PFSK-1 (cell line): ENCODE measurements around the gene ADAMTSL4.
A peak's percentile ranks its signal among the peaks of the same experiment; 100 is the strongest.

Experiments used
- FOXP2 ChIP-seq: optimal IDR thresholded peaks from 2 replicates; pipeline ENCODE3; 2011; ENCODE audit warnings: borderline replicate concordance, control low read depth, inconsistent platforms; ENCODE audit not compliant: insufficient read depth; ENCODE audit errors: extremely low read length, extremely low read depth
- POLR2AphosphoS5 ChIP-seq: IDR thresholded peaks from 2 replicates; pipeline ENCODE4 v1.6.1; 2012; ENCODE audit warnings: low read depth, mild to moderate bottlenecking, control low read depth, low read length, moderate library complexity
- SIN3A ChIP-seq: IDR thresholded peaks from 2 replicates; pipeline ENCODE4 v1.6.1; 2012; ENCODE audit warnings: mild to moderate bottlenecking, low read length, moderate library complexity, borderline replicate concordance; ENCODE audit not compliant: insufficient read depth
- TAF1 ChIP-seq: IDR thresholded peaks from 2 replicates; pipeline ENCODE4 v1.6.1; 2012; ENCODE audit warnings: low read length, control low read depth, borderline replicate concordance; ENCODE audit not compliant: insufficient read depth
- TF ChIP-seq, protein P1 (sequence below), 2 experiments: IDR thresholded peaks; 2 replicates each; pipeline versions ENCODE4 v1.6.1 to v1.8.0; 2011 to 2012; ENCODE audit warnings: low read depth in 2 of 2, low read length in 2 of 2, control low read depth in 1 of 2, inconsistent platforms in 1 of 2, mild to moderate bottlenecking in 1 of 2, moderate library complexity in 1 of 2; ENCODE audit not compliant: insufficient read depth in 1 of 2

Gene ADAMTSL4

DNA sequence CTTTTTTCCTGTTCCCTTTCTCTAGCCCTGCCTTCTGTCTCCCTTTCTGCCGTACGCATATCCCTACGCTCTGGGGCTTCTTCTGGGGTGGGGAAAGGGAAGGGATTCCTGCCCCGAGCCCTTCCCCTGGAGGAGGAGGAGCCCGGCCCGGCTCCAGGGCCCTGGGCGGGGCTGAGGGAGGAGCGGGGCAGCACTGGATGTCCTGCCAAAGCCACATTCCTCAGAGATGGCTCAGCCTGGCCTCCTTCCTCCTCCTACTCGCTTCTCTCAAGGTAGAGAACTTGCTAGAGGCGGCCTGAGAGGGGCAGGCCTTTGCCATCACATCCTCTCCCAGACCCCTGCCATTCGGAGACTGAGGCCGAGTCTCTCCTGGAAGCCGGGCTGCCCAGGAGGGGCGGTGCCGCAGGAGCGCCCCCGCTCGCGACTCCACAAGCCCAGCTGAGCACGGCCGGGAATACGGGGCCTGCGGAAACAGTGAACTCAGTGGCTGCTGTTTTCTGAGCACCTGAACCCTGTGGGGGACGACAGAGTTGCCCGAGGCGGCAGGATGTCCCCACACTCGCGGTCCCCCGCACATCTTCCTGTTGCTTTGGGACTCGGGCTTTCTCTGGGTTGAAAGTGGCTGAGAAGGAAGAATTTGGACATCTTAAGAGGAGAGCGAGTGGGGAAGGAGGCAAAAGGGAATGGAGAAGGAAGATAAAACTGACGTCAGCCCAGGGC lies 12.2 kb downstream of the ADAMTSL4 start:
- TF ChIP-seq SIN3A (0 out of 2 replicates have a peak, but pooled peaks have one; percentile 30), POLR2AphosphoS5 (peak; percentile 74; the same call in 1 of the 2 replicates), TAF1 (peak; percentile 75; the same call in 1 of the 2 replicates), FOXP2 (no peak)
- TF ChIP-seq, protein P1, sequence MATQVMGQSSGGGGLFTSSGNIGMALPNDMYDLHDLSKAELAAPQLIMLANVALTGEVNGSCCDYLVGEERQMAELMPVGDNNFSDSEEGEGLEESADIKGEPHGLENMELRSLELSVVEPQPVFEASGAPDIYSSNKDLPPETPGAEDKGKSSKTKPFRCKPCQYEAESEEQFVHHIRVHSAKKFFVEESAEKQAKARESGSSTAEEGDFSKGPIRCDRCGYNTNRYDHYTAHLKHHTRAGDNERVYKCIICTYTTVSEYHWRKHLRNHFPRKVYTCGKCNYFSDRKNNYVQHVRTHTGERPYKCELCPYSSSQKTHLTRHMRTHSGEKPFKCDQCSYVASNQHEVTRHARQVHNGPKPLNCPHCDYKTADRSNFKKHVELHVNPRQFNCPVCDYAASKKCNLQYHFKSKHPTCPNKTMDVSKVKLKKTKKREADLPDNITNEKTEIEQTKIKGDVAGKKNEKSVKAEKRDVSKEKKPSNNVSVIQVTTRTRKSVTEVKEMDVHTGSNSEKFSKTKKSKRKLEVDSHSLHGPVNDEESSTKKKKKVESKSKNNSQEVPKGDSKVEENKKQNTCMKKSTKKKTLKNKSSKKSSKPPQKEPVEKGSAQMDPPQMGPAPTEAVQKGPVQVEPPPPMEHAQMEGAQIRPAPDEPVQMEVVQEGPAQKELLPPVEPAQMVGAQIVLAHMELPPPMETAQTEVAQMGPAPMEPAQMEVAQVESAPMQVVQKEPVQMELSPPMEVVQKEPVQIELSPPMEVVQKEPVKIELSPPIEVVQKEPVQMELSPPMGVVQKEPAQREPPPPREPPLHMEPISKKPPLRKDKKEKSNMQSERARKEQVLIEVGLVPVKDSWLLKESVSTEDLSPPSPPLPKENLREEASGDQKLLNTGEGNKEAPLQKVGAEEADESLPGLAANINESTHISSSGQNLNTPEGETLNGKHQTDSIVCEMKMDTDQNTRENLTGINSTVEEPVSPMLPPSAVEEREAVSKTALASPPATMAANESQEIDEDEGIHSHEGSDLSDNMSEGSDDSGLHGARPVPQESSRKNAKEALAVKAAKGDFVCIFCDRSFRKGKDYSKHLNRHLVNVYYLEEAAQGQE (IDR thresholded peaks at IDR 0.05; ENCODE audit: insufficient read depth in 1 of 2, low read depth in 2 of 2, low read length in 2 of 2), result peak in 1 of 2 experiments; percentile 7; a peak in 1 of 4 replicates

DNA sequence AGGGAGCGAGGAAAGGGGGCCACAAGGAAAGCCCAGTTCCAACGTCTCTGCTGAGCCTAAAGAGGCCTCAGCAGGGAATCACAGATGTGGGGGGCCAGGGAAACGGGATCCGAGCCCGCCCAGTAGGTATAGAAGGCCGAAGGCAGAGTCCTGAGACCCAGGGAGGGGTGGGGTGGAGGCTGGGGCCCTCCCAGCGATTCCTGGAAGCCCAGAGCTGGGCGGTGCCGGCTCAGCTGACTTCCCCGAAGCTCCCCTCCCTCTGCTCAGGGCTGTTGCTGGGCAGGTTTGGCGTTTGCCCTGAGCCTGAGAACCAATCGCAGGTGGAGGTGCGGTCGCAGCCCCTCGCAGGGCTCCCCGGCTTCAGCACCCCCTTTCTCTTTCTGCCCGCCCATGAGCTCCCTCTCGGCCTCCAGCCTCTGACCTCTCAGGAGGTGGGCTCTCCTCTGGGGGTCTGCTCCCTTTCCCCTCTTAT lies 12.8 kb downstream of the ADAMTSL4 start:
- TF ChIP-seq, protein P1 (IDR thresholded peaks at IDR 0.05; ENCODE audit: insufficient read depth in 1 of 2, low read depth in 2 of 2, low read length in 2 of 2), result 0 out of 4 replicates have a peak, but pooled peaks of 1 of the 2 experiments have one; percentile 31
- TF ChIP-seq POLR2AphosphoS5, result no peak
- 0 out of 2 replicates have a peak, but pooled peaks have one; percentile 49 for TF ChIP-seq TAF1
- no peak for TF ChIP-seq FOXP2
- 0 out of 2 replicates have a peak, but pooled peaks have one; percentile 55 for TF ChIP-seq SIN3A

DNA sequence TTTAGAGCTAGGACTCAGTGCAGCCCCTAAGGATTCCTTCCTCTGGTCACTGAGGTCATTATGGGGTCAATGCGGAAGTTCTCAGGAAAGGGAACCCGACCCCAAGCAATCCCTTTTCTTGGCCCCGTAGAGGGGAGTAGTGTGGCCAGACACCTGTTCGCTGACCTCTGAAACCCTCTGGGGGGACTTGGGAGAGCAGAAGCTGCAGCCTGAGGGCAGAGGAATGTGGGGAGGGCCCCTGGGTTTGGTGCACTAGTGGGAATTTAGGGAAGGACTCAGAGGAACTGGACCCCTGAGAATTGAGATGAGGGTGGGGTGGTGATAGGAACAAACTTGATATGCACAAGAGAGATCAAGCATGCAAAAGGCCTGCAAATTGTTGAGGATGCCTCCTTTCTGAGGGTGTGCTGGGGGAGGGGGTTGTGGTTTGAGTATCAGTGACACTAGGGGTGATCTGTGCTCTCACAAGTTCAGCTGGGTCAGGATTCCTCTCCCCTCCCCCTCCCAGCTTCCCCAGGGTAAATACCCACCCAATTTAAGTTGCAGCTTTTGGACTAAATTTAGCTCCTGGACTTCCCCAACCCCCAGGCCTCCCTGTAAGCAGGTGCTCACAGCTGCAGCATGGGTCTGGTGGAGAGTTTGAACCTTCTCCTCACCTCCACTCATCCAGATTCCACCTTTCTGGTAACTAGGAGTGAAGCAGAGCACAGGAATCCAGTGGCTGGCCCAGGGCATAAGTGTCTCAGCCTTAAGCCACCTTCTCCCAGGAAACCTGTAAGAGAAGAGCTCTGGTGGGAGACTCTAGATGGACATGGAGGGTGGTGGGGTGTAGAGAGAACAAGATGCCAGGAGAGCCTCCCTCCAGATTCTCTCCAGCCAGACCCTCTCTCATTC lies 13.5 kb downstream of the ADAMTSL4 start:
- no peak for TF ChIP-seq TAF1
- no peak for TF ChIP-seq FOXP2
- TF ChIP-seq POLR2AphosphoS5, result no peak
- TF ChIP-seq, protein P1 (IDR thresholded peaks at IDR 0.05; ENCODE audit: insufficient read depth in 1 of 2, low read depth in 2 of 2, low read length in 2 of 2), result no peak
- no peak for TF ChIP-seq SIN3A

DNA sequence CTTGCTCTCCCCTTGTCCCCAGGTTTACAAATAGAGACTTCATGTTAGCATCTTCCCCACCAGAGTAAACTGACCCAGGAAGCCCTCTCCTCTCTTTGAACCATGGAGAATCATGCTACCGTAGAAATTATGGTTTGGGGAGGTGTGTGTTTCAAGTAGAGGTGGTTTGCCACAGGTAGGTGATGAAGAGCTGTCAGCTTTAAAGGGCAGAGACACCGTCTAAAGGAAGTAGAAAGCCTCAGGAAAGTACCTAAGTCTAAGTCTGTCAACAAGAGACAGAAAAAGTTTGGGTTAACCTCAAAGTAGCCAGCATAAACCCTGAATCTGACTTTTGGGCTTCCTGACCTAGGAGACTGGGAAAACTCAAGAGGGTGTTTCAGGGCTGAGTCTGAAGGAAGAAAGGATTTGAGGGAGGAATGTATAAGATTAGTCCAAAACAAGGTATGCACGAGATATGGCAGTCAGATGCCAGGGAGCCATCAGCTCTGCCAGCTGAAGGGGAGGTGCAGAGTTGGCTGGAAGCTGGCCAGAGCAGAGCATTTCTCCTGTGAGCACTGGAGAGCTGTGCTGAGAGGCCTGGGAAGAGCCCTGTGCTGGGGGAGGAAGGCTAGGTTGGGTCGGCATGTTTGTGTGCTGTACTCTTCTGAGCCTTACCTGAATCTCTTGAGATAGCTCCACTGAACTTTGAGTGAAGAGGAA lies 14.3 kb downstream of the ADAMTSL4 start:
- TF ChIP-seq, protein P1 (IDR thresholded peaks at IDR 0.05; ENCODE audit: insufficient read depth in 1 of 2, low read depth in 2 of 2, low read length in 2 of 2), result no peak
- TF ChIP-seq POLR2AphosphoS5 (no peak), TAF1 (no peak), SIN3A (no peak), FOXP2 (no peak)
